K562 (cell line): ENCODE data around the gene CYP2D6. TPM values are rescaled to one million over a fixed set of nuclear protein-coding genes. Genes with fewer than 3 reads are reported as not detected.

ENCODE experiments used
- ATAC-seq: fragments of 200-7000 bp; cut with Tn5 transposase; 3 replicates; pipeline ENCODE4 v1.9.1; 2020; ENCODE audit warnings: moderate library complexity
- BruUV-seq: library from RNA; stranded (reverse); fragments of 400-500 nt; replicated peaks from 2 replicates; lab custom pipeline; 2021; lab: Mats Ljungman, UMichigan
- CTCF ChIA-PET: fragments of 300-600 bp; formaldehyde crosslinking; extraction: SDS; loops from one replicate; lab custom pipeline; 2021; ENCODE audit warnings: low intra/inter-chr PET ratio; lab: Yijun Ruan, JAX
- POLR2A ChIA-PET: fragments of 300-600, 350-650 bp; sonication (Branson Sonifier 250); formaldehyde crosslinking; extraction: SDS; loops from one replicate; lab custom pipeline; 2021; ENCODE audit warnings: antibody characterized with exemption, inconsistent platforms; lab: Yijun Ruan, JAX
- DNase-seq, 4 experiments: peaks; one replicate each; pipeline versions ENCODE4 v3.0.0 to v3.0.0-alpha.2; 2011 to 2018; ENCODE audit warnings: low spot score in 3 of 4, mixed read lengths in 3 of 4; ENCODE audit errors: extremely low read depth in 1 of 4
- FAIRE-seq: peaks from 2 replicates; lab custom pipeline; 2011; peaks lifted over from hg19 to GRCh38; lab: Jason Lieb, UNC
- H2AFZ ChIP-seq: 2 replicates; pipeline ENCODE4 v1.6.0; 2011; ENCODE audit warnings: low read depth, low read length, control low read depth, inconsistent platforms
- H3K27ac ChIP-seq: fragments of 200-600 bp; 3 replicates; pipeline ENCODE4 v1.8.0; 2011; ENCODE audit warnings: low read depth, mild to moderate bottlenecking, control low read depth, inconsistent platforms, low read length, moderate library complexity, mixed read lengths; ENCODE audit errors: extremely low read depth
- H3K27me3 ChIP-seq, 2 experiments: fragments of 300-600 bp in 1 of 2; 2 replicates in 1 of 2; 3 replicates in 1 of 2; pipeline versions ENCODE4 v1.6.0 to v1.8.0; 2011; ENCODE audit warnings: inconsistent platforms in 2 of 2, low read length in 2 of 2, mild to moderate bottlenecking in 1 of 2, mixed read lengths in 1 of 2, moderate library complexity in 1 of 2; ENCODE audit not compliant: control insufficient read depth in 2 of 2, insufficient read depth in 2 of 2
- H3K36me3 ChIP-seq: fragments of 300-600 bp; 3 replicates; pipeline ENCODE4 v1.8.0; 2011; ENCODE audit warnings: mild to moderate bottlenecking, low read length, inconsistent platforms; ENCODE audit not compliant: control insufficient read depth, insufficient read depth
- H3K4me1 ChIP-seq, 2 experiments: fragments of 200-600 bp in 1 of 2; replicated peaks in 1 of 2; 2 replicates in 1 of 2; 3 replicates in 1 of 2; pipeline versions ENCODE4 v1.5.1 to v1.8.0; 2011; ENCODE audit warnings: inconsistent platforms in 2 of 2, low read length in 2 of 2, mild to moderate bottlenecking in 1 of 2, mixed read lengths in 1 of 2, moderate library complexity in 1 of 2; ENCODE audit not compliant: control insufficient read depth in 2 of 2, insufficient read depth in 2 of 2
- H3K4me2 ChIP-seq: 2 replicates; pipeline ENCODE4 v1.6.1; 2011; ENCODE audit warnings: low read length, control low read depth, inconsistent platforms, mixed read lengths; ENCODE audit not compliant: insufficient read depth
- H3K4me3 ChIP-seq: fragments of 200-600 bp; sonication (generic), shearing (Covaris generic); 2 replicates; pipeline ENCODE4 v1.5.1; 2016; ENCODE audit warnings: control low read depth, inconsistent platforms
- H3K79me2 ChIP-seq: fragments of 200-600 bp; 3 replicates; pipeline ENCODE4 v1.8.0; 2011; ENCODE audit warnings: low read length, inconsistent platforms; ENCODE audit not compliant: control insufficient read depth, insufficient read depth
- H3K9ac ChIP-seq, 2 experiments: 2 replicates each; pipeline versions ENCODE4 v1.6.0 to v1.6.1; 2011; ENCODE audit warnings: low read depth in 2 of 2, low read length in 2 of 2, control low read depth in 1 of 2, inconsistent platforms in 1 of 2, mild to moderate bottlenecking in 1 of 2, mixed read lengths in 1 of 2; ENCODE audit not compliant: insufficient read depth in 1 of 2
- H3K9me1 ChIP-seq: one replicate; pipeline ENCODE4 v1.6.0; 2011; ENCODE audit warnings: inconsistent platforms, mild to moderate bottlenecking, low read length, moderate library complexity; ENCODE audit not compliant: control insufficient read depth, insufficient read depth
- H3K9me3 ChIP-seq: replicated peaks from 2 replicates; pipeline ENCODE4 v1.5.1; 2011; ENCODE audit warnings: low read depth, low read length, inconsistent platforms; ENCODE audit not compliant: control insufficient read depth, insufficient read depth
- H4K20me1 ChIP-seq: replicated peaks from 2 replicates; pipeline ENCODE4 v1.6.1; 2011; ENCODE audit warnings: low read length, inconsistent platforms, mixed read lengths; ENCODE audit not compliant: control insufficient read depth, insufficient read depth
- ARID3A ChIP-seq: IDR thresholded peaks from 2 replicates; pipeline ENCODE4 v1.6.1; 2012; ENCODE audit warnings: low read depth, low read length, improper control_type of control experiment, borderline replicate concordance
- CHCHD3 ChIP-seq: fragments of 250-450 bp; sonication (Bioruptor Pico); IDR thresholded peaks from 2 replicates; pipeline ENCODE4 v2.1.2; 2022; ENCODE audit warnings: mild to moderate bottlenecking
- HNRNPH1 ChIP-seq: fragments of 200-400 bp; formaldehyde crosslinking; optimal IDR thresholded peaks from 2 replicates; pipeline ENCODE3; 2017; ENCODE audit warnings: low read depth, mild to moderate bottlenecking, low read length, moderate library complexity
- MLX ChIP-seq, 2 experiments: fragments of 450-650 bp in 1 of 2; sonication (generic) in 1 of 2; formaldehyde crosslinking; conservative IDR thresholded peaks; 2 replicates each; pipeline versions ENCODE4 v1.4.0 to v1.8.1; 2020 to 2022; ENCODE audit warnings: mild to moderate bottlenecking in 1 of 2, missing genetic modification reagents in 1 of 2
- NCOA1 ChIP-seq: fragments of 450-650 bp; IDR thresholded peaks from 2 replicates; pipeline ENCODE4 v1.6.1; 2016; ENCODE audit warnings: low read depth
- NFIC ChIP-seq: fragments of 450-650 bp; IDR thresholded peaks from 2 replicates; pipeline ENCODE4 v1.6.1; 2017; ENCODE audit warnings: mild to moderate bottlenecking, inconsistent platforms
- PHB ChIP-seq: fragments of 250-450 bp; sonication (Bioruptor Pico); IDR thresholded peaks from 2 replicates; pipeline ENCODE4 v1.5.0; 2021
- PHF8 ChIP-seq: fragments of 200-600 bp; sonication (generic); IDR thresholded peaks from 2 replicates; pipeline ENCODE4 v1.6.1; 2012; ENCODE audit warnings: mixed run types, mild to moderate bottlenecking, inconsistent platforms, low read length, moderate library complexity, borderline replicate concordance
- PTBP1 ChIP-seq: fragments of 200-400 bp; formaldehyde crosslinking; IDR thresholded peaks from 2 replicates; pipeline ENCODE4 v1.6.1; 2017; ENCODE audit warnings: low read depth, low read length
- PTTG1 ChIP-seq: fragments of 450-650 bp; IDR thresholded peaks from 2 replicates; pipeline ENCODE4 v1.6.1; 2016; ENCODE audit warnings: low read depth, mild to moderate bottlenecking, missing genetic modification characterization, missing compliant biosample characterization
- SIX5 ChIP-seq, 2 experiments: IDR thresholded peaks; 2 replicates each; pipeline ENCODE4 v1.6.1; 2011; ENCODE audit warnings: low read length in 2 of 2, borderline replicate concordance in 1 of 2, low read depth in 1 of 2, mild to moderate bottlenecking in 1 of 2, moderate library complexity in 1 of 2; ENCODE audit not compliant: insufficient read depth in 1 of 2
- XRCC3 ChIP-seq: fragments of 450-650 bp; IDR thresholded peaks from 2 replicates; pipeline ENCODE4 v1.6.1; 2017; ENCODE audit warnings: mild to moderate bottlenecking, moderate library complexity
- ZC3H8 ChIP-seq: fragments of 450-650 bp; IDR thresholded peaks from 2 replicates; pipeline ENCODE4 v1.6.1; 2017
- ZNF133 ChIP-seq: fragments of 250-450 bp; sonication (Bioruptor Pico); IDR thresholded peaks from 2 replicates; pipeline ENCODE4 v1.4.0; 2020; ENCODE audit warnings: mild to moderate bottlenecking
- ZNF280A ChIP-seq: fragments of 450-650 bp; IDR thresholded peaks from 2 replicates; pipeline ENCODE4 v1.6.1; 2018; ENCODE audit warnings: mild to moderate bottlenecking, low read depth; ENCODE audit not compliant: partially characterized antibody
- ZNF79 ChIP-seq: fragments of 250-450 bp; sonication (Bioruptor Pico); IDR thresholded peaks from 2 replicates; pipeline ENCODE4 v1.4.0; 2020; ENCODE audit warnings: low read depth, mild to moderate bottlenecking, moderate library complexity
- WGBS: fragments of 100-300 bp; shearing (Covaris generic); methylation state at CpG from one replicate; pipeline ENCODE4 v1.1.6; 2016; ENCODE audit warnings: low coverage, mixed read lengths; ENCODE audit not compliant: insufficient coverage; ENCODE audit errors: missing lambda C conversion rate; 5-methylcytosine and 5-hydroxymethylcytosine counted together
- in situ Hi-C: fragments of 300-500 bp; cut with MboI; formaldehyde crosslinking; loops from 4 replicates; pipeline ENCODE4 v1.15.0; 2018; ENCODE audit warnings: inconsistent platforms, mixed read lengths
- intact Hi-C: fragments of 100-400 bp; cut with micrococcal nuclease; formaldehyde crosslinking; loops from 2 replicates; pipeline ENCODE4 v1.14.2; 2022
- polyA plus RNA-seq, 8 experiments: library from polyadenylated mRNA; depleted of rRNA in 4 of 8; stranded (reverse) in 5 of 8; unstranded in 3 of 8; fragments of >200 nt; fragmentation: Nextera tagmentation in 2 of 8; fragmentation: Illumina TruSeq in 1 of 8; extraction: Ambion mirVana in 2 of 8; extraction: Trizol in 1 of 8; gene quantifications; 2 replicates each; pipeline versions ENCODE4 v1.2.1 to v1.2.3, GENCODE V29; 2011 to 2014; ENCODE audit warnings: inconsistent platforms in 1 of 8, missing spikeins in 1 of 8
- total RNA-seq, 7 experiments: library from RNA; depleted of rRNA in 6 of 7; stranded (reverse); fragments of >200 nt in 6 of 7; fragmentation: Illumina TruSeq in 2 of 7; extraction: Trizol in 2 of 7; gene quantifications; 2 replicates each; pipeline versions ENCODE4 v1.2.1 to v1.2.3, GENCODE V29; 2011 to 2021; ENCODE audit warnings: low replicate concordance in 1 of 7

CYP2D6 gene
- total and polyA plus RNA-seq, 9 of the 15 experiments (the other 6 are each of a cell fraction or from before 2014, with no cell fraction given): 0.04 to 0.20 (median 0.09) TPM; not detected in 5

- intact Hi-C loops (no loop called here), in situ Hi-C loops (loop anchor here (10.0 kb wide), 1 partner anchor 113 kb away; no protein-coding TSS in a partner anchor)
- Histone ChIP-seq H3K79me2 (peaks cover 6% of the 10 kb centered on the region; the same call in 2 of the 3 replicates), H3K27ac (no peak overlapping the region), H3K4me2 (no peak overlapping the region), H3K27me3 (no peaks in the 10 kb centered on the region), H3K9me1 (no peaks in the 10 kb centered on the region), H3K4me3 (no peak overlapping the region), H3K4me1 (peaks cover 0 to 4% of the 10 kb centered on the region in 2 experiments; a peak in 3 of 5 replicates), H4K20me1 (peaks cover 9% of the 10 kb centered on the region), H3K9me3 (no peaks in the 10 kb centered on the region), H3K36me3 (peaks cover 28% of the 10 kb centered on the region; the same call in 1 of the 3 replicates), H3K9ac (no peak overlapping the region), H2AFZ (no peak overlapping the region)
- TF ChIP-seq ZNF79 (CRISPR knock-in tag): no peak
- TF ChIP-seq CHCHD3 (CRISPR knock-in tag): no peak
- no peak for TF ChIP-seq PHF8
- TF ChIP-seq ZNF280A: no peak
- TF ChIP-seq MLX (CRISPR knock-in tag; conservative IDR thresholded peaks at IDR 0.05): no peak
- TF ChIP-seq XRCC3: no peak
- TF ChIP-seq ZNF133: no peak
- TF ChIP-seq PHB (CRISPR knock-in tag): no peak
- no peak for TF ChIP-seq HNRNPH1
- TF ChIP-seq ARID3A: no peak
- no peak for TF ChIP-seq ZC3H8
- no peak for TF ChIP-seq PTTG1 (tag)
- TF ChIP-seq SIX5 (IDR thresholded peaks at IDR 0.05; ENCODE audit: borderline replicate concordance in 1 of 2, insufficient read depth in 1 of 2, low read depth in 1 of 2, low read length in 2 of 2): no peak
- no peak for TF ChIP-seq NFIC
- TF ChIP-seq PTBP1: no peak
- TF ChIP-seq NCOA1: no peak
- no TSS peak for BruUV-seq
- CTCF ChIA-PET: no interaction called here
- WGBS: 82% methylated on average over 4 of the region's 5 CpGs
- DNase-seq (no peak), FAIRE-seq (no peak), ATAC-seq (no peak)
- POLR2A ChIA-PET: no interaction called here
These were observed 40.8 kb upstream of the CYP2D6 start for GRCh38 chr22:42171417-42171816.
